ENCODE measurements around the gene DNM2. TPM values are rescaled to one million over a fixed set of nuclear protein-coding genes. Genes with fewer than 3 reads are reported as not detected.

DNM2 gene
- total and polyA plus RNA-seq, 9 of the 15 experiments (the other 6 are each of a cell fraction or from before 2014, with no cell fraction given), result 2.2 to 161 (median 72.6) TPM

GRCh38 chr19:10748927-10749434 is 31.1 kb downstream of the DNM2 start (continued):
- no peak for TF ChIP-seq E2F1 (CRISPR knock-in tag; IDR thresholded peaks at IDR 0.05)
- TF ChIP-seq ZNF785 (CRISPR knock-in tag; IDR thresholded peaks at IDR 0.05), result no peak
- TF ChIP-seq PHF21A (IDR thresholded peaks at IDR 0.05; ENCODE audit: borderline replicate concordance, low read depth), result no peak
- TF ChIP-seq ARHGAP35 (IDR thresholded peaks at IDR 0.05; ENCODE audit: partially characterized antibody), result no peak
- no peak for TF ChIP-seq BDP1 (IDR thresholded peaks at IDR 0.05; ENCODE audit: insufficient read depth, insufficient read length)
- TF ChIP-seq MBD1 (CRISPR knock-in tag; IDR thresholded peaks at IDR 0.05), result no peak
- TF ChIP-seq RFX1 (IDR thresholded peaks at IDR 0.05), result no peak
- no peak for TF ChIP-seq MCM7 (IDR thresholded peaks at IDR 0.05)
- no peak for TF ChIP-seq ZNF318 (IDR thresholded peaks at IDR 0.05; ENCODE audit: borderline replicate concordance in 1 of 2, low read depth in 1 of 2)
- TF ChIP-seq RERE (CRISPR knock-in tag; IDR thresholded peaks at IDR 0.05; ENCODE audit: borderline replicate concordance), result no peak
- TF ChIP-seq HNRNPH1 (optimal IDR thresholded peaks at IDR 0.05; ENCODE audit: low read depth, low read length), result no peak
